AG10803 (cell line): ENCODE results near the gene GPR89A.
"Not testable (repeated sequence)": the region's sequence is repeated elsewhere in the genome, so short reads cannot be mapped to it uniquely, and the experiment has no call there.

Source experiments
- DNase-seq: peaks from one replicate; pipeline ENCODE4 v3.0.0; 2010; ENCODE audit warnings: low read depth
- H3K4me3 ChIP-seq: 2 replicates; pipeline ENCODE4 v1.5.1; 2011; ENCODE audit warnings: mild to moderate bottlenecking, low read length, control low read depth
- TF ChIP-seq, protein P1 (sequence below): conservative IDR thresholded peaks from 2 replicates; pipeline ENCODE4 v1.5.1; 2011; ENCODE audit warnings: mild to moderate bottlenecking, low read length, control low read depth, inconsistent platforms

GPR89A gene

GRCh38 chr1:145716641-145717345 lies 109.0 kb downstream of the GPR89A start:
- TF ChIP-seq, protein P1, sequence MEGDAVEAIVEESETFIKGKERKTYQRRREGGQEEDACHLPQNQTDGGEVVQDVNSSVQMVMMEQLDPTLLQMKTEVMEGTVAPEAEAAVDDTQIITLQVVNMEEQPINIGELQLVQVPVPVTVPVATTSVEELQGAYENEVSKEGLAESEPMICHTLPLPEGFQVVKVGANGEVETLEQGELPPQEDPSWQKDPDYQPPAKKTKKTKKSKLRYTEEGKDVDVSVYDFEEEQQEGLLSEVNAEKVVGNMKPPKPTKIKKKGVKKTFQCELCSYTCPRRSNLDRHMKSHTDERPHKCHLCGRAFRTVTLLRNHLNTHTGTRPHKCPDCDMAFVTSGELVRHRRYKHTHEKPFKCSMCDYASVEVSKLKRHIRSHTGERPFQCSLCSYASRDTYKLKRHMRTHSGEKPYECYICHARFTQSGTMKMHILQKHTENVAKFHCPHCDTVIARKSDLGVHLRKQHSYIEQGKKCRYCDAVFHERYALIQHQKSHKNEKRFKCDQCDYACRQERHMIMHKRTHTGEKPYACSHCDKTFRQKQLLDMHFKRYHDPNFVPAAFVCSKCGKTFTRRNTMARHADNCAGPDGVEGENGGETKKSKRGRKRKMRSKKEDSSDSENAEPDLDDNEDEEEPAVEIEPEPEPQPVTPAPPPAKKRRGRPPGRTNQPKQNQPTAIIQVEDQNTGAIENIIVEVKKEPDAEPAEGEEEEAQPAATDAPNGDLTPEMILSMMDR = no peak
- no peak for DNase-seq
- no peak overlapping the region for H3K4me3 ChIP-seq

GRCh38 chr1:145717833-145718232 lies 110.0 kb downstream of the GPR89A start:
- no peak for DNase-seq
- H3K4me3 ChIP-seq = no peak overlapping the region
- TF ChIP-seq, protein P1 = no peak

DNA sequence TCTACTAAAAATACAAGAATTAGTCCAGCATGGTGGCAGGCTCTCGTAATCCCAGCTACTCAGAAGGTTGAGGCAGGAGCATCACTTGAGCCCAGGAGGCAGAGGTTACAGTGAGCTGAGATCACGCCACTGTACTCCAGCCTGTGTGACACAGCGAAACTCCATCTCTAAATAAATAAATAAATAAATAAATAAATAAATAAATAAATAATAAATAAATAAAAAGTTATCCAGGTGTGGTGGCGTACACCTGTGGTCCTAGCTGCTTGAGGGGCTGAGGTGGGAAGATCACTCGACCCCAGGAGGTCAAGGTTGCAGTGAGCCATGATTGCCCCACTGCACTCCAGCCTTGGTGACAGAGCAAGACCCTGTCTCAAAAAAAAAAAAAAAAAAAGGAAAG lies 110.7 kb downstream of the GPR89A start:
- H3K4me3 ChIP-seq, DNase-seq: not testable (repeated sequence)

GRCh38 chr1:145719230-145720079 lies 111.7 kb downstream of the GPR89A start, which contains the start of gene CD160:
CD160 (plus strand) TSS chr1:145719499; CDS start chr1:145728328, 8,829 bp downstream.
- no peak for DNase-seq
- H3K4me3 ChIP-seq = no peak within 1 kb of the TSS
- TF ChIP-seq, protein P1 = no peak
